ENCODE results near the gene SEMA4D. TPM values are rescaled to one million over a fixed set of nuclear protein-coding genes. Genes with fewer than 3 reads are reported as not detected.

The SEMA4D gene
- total RNA-seq, 1 donor from 2014 or later = 12.3 TPM

GRCh38 chr9:89453452-89453851 is 44.5 kb downstream of the SEMA4D start:
- TF ChIP-seq CTCF (conservative IDR thresholded peaks at IDR 0.05; ENCODE audit: low read depth, low read length) = no peak
- no peak overlapping the region for H3K4me3 ChIP-seq (ENCODE audit: low read depth, low read length)
- DNase-seq (ENCODE audit: low read depth) = no peak

GRCh38 chr9:89452561-89452960 is 45.4 kb downstream of the SEMA4D start:
- DNase-seq (ENCODE audit: low read depth) = no peak
- no peak overlapping the region for H3K4me3 ChIP-seq (ENCODE audit: low read depth, low read length)
- TF ChIP-seq CTCF (conservative IDR thresholded peaks at IDR 0.05; ENCODE audit: low read depth, low read length) = no peak

- no peak for DNase-seq (ENCODE audit: low read depth)
- H3K4me3 ChIP-seq (ENCODE audit: low read depth, low read length) = no peak overlapping the region
- TF ChIP-seq CTCF (conservative IDR thresholded peaks at IDR 0.05; ENCODE audit: low read depth, low read length) = no peak
These were observed 47.7 kb downstream of the SEMA4D start for GRCh38 chr9:89450213-89450612.

- DNase-seq (ENCODE audit: low read depth) = no peak
- no peak for TF ChIP-seq CTCF (conservative IDR thresholded peaks at IDR 0.05; ENCODE audit: low read depth, low read length)
- no peak overlapping the region for H3K4me3 ChIP-seq (ENCODE audit: low read depth, low read length)
These were observed 48.6 kb downstream of the SEMA4D start for GRCh38 chr9:89449261-89449671.

GRCh38 chr9:89448821-89449220 is 49.1 kb downstream of the SEMA4D start:
- TF ChIP-seq CTCF (conservative IDR thresholded peaks at IDR 0.05; ENCODE audit: low read depth, low read length) = no peak
- no peak for DNase-seq (ENCODE audit: low read depth)
- no peak overlapping the region for H3K4me3 ChIP-seq (ENCODE audit: low read depth, low read length)

- no peak for DNase-seq (ENCODE audit: low read depth)
- H3K4me3 ChIP-seq (ENCODE audit: low read depth, low read length) = no peak overlapping the region
- no peak for TF ChIP-seq CTCF (conservative IDR thresholded peaks at IDR 0.05; ENCODE audit: low read depth, low read length)
These were observed 49.5 kb downstream of the SEMA4D start for GRCh38 chr9:89448381-89448780.

- no peak for TF ChIP-seq CTCF (conservative IDR thresholded peaks at IDR 0.05; ENCODE audit: low read depth, low read length)
- DNase-seq (ENCODE audit: low read depth) = no peak
- H3K4me3 ChIP-seq (ENCODE audit: low read depth, low read length) = no peak overlapping the region
These were observed 50.5 kb downstream of the SEMA4D start for GRCh38 chr9:89447416-89447815.

Data from epithelial cell of proximal tubule (primary cell).